HG03460 (cell line): ENCODE measurements around the gene PDZD8.
"Not testable (repeated sequence)": the region's sequence is repeated elsewhere in the genome, so short reads cannot be mapped to it uniquely, and the experiment has no call there.

Source experiments
- ATAC-seq: cut with Tn5 transposase; IDR thresholded peaks from one replicate; pipeline ENCODE4 v1.9.1; 2021; ENCODE audit not compliant: unreplicated experiment

The PDZD8 gene

DNA sequence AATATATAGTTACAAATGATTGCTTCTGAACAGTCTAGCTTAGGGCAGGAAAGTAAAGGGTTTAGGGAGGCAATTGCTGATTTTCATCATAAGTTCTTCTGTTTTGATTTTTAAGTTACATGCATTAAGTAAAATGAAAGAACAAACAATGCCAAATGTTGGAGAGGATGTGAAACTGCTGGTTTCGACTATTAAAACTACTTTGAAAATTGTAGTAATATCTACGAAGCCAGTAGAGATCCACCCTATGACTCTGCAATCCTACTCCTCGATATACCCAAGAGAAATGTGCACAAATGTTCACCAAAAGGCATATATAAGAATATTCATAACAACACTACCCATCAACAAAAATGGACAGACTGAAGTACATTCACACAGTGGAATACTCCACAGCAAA, 24.3 kb downstream of the PDZD8 start:
- peak; percentile 66 for ATAC-seq

DNA sequence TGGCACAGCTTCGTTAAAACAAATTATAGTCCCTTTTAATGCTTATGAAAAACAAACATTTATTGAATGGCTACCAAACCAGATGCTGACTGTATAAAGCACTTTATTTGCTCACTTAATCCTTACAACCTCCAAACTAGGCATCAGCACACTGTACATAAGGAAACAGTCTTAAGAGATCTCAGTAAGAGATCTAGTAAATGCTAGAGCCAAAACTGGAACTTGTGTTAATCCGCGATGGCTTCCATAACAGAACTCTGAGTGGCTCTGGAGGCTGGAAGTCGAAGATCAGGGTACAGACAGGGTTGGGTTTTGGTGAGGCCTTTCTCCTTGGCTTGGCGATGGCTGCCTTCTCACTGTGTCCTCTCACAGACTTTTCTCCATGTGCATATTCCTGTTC, 27.0 kb downstream of the PDZD8 start:
- no peak for ATAC-seq

DNA sequence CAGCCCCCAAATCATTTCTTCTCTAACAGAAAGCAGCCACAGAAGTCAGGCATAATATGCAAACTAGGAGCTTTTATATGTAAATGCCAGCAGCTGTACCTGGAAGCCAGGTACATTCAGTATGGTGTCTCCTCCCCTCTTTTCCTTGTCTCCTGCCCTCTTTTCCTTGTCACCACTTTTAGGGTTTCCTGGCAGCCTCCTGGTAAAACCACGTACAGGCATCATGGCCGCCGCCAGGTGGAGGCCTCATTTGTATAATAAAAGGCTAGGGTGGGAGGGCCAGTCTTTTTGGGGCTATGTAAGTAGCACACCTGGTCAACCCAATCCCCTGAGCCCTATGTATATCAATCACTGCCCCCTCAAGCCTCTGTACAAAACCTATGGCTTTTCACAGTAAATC, 28.7 kb downstream of the PDZD8 start:
- ATAC-seq = no peak

DNA sequence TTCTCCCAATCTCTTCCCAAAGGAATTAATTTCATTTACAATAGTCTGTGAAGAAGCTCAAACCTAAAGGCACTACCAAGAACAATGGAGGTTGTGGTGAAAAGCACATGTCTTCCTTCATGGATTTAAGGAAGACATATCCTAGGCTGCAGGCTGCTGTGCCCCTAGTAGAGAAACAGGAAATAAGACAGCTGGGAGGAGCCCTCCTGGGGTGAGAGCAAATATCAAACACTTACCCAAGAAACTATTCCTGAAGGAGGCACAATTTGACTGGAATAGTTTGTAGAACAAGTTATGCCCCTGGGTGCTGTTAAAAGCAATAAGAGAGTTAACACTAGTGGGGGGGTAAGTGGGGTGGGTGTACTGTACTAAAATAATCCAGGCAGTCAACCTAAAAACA, 30.1 kb downstream of the PDZD8 start:
- ATAC-seq = no peak

DNA sequence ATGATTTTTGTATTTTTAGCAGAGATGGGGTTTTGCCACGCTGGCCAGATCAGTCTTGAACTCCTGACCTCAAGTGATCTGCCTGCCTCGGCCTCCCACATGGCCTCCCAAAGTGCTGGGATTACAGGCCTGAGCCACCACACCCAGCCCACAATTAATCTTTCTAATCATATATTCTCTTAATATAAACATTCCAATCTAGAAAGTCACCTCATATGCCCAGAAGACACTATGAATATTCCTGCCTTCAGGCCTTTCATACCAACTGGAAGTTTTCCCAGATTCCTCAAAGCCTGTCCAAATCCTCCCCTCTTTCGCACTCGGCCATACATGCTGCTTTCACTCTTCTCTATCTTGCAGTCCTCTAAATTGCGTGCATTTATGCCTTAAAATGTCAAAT, 32.6 kb downstream of the PDZD8 start:
- ATAC-seq = no peak

DNA sequence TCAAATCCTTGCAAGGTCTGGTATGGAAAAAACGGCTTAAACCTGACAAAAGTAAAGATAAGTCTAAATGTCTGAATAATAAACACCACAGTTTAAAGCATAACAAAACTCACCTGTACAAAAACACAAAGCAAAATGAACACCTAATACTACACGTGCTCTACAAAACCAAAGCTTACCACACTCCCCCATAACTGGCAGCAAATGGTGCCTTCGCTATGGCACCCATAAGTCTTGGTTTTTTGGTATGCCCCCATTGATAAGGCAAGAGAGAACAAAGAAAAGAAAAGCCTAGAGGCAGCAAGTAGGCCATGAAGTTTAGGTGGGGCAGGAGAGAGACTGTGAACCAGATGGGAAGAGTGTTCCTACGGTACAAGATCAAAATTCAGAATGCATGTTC, 34.2 kb downstream of the PDZD8 start:
- no peak for ATAC-seq

DNA sequence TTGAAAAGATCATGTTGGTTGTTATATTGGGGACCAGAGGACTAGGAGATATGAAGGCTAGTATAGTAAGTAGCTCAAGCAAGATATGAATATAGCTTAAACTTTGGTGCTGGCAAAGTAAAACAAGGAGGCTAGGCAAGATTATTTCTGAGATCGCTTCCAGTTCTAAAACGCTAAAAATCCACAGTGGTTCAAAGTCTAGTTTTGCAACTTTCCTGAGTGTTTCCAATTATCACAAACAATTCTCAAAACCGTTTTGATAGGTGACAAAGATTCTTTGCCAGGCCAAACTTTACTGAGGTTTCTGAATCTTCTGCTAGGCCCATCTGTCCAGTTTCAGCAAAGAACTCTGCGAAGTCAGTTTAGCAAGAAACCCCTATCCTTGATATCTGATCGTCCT, 35.3 kb downstream of the PDZD8 start:
- ATAC-seq = no peak

DNA sequence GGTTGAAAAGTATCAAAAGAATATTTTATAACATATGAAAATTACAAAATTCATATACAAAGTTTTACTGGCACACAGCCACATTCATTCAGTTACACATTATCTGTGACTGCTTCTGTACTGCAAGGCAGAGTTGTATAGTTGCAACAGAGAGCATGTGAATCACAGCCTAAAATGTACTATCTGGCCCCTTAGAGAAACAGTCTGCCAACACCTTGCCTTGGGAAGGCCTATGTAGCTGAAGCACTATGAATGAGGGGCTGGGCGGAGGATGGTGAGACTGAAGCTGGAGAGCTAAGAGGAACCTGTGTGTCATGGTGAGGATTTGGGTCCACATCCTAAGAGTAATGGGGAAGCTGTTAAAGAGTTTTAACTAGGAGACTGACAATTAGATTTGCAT, 35.7 kb downstream of the PDZD8 start:
- ATAC-seq = no peak

DNA sequence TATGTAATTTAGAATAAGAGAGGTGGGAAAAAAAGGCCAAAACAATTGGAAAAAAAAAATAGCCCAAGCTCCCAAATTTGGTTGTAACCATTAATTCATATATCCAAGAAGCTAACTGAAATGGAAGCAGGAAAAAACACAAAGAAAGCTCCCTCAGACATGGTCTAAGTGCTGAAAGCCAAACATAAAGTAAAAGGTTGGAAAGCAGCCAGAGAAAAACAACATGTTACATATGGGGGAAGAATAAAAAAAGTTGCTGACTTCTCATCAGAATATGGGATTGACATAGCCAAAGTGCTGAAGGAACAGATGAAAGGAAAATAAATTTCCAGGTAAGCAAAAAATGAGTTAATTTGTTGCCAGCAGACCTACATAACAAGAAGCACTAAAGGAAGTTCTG, 40.3 kb downstream of the PDZD8 start:
- ATAC-seq = no peak

DNA sequence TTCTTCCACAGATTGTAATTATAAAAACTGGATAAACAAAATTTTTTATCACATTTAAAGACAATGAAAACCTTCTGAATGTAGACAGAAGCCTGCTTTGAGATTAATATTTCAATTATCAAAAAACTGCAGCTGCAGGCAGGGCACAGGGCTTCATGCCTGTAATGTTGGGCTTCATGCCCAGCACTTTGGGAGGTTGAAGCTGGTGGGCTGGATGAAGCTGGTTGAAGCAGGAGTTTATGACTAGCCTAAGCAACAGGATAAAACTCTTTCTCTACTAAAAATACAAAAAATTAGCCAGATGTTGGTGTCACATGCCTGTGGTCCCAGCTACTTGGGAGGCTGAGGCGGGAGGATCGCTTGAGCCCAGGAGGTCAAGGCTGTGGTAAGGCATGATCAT, 41.2 kb downstream of the PDZD8 start:
- no peak for ATAC-seq

DNA sequence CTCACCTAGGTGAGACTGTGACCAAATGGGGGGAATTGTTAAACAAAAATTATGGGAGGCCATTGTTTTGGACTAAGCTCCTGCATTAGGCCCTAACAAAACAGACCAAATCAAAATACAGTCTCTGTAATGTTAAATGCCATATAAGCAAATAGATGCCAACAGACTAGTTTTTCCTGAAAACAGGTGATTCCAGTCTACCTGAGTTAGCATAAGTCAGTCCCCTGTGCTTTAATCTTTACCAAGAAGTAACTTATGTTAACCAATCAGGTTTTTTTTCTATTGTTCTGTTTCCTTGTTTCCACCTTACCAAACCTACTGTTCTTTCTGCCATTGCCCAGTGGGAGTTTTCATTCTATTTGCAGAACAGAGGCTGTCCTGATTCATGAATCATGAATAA, 48.0 kb downstream of the PDZD8 start:
- no peak for ATAC-seq

DNA sequence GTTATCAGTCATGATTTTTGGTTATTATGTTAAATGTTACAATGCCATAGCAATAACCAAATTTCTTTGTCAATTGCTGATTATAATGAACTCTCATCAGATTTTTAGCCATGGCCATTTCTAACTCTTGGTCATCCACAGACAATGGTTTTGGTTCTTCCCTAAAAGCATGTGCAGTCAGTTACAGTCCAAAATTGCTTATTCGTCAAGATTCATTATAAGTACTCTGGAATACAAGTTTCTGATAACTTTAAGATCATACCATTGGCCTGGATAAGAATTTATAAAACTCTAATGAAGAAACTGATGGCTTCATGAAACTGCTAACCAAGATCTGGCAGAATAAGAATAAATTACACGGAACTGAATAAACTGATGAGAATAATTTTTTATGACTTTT, 50.9 kb downstream of the PDZD8 start:
- no peak for ATAC-seq

DNA sequence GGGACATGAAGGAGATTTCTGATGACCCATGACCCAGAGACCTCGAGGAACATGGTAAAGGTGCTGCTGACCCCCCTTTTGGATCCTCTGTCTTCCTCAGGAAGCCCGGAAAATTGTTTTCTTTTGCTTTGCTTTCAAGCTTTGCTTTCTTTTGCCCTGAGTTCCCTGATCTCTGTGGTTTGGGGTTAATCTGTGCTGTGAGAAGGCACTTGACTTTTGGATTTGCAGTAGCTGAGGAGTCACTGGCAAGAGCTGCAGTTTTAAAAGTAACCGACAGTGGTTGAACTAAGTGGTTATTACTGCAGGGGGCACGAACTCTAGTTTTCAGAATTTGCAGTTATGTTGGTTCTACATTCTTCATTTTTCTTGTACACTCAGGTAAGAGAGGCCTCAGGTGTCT, 53.0 kb downstream of the PDZD8 start:
- no peak for ATAC-seq

DNA sequence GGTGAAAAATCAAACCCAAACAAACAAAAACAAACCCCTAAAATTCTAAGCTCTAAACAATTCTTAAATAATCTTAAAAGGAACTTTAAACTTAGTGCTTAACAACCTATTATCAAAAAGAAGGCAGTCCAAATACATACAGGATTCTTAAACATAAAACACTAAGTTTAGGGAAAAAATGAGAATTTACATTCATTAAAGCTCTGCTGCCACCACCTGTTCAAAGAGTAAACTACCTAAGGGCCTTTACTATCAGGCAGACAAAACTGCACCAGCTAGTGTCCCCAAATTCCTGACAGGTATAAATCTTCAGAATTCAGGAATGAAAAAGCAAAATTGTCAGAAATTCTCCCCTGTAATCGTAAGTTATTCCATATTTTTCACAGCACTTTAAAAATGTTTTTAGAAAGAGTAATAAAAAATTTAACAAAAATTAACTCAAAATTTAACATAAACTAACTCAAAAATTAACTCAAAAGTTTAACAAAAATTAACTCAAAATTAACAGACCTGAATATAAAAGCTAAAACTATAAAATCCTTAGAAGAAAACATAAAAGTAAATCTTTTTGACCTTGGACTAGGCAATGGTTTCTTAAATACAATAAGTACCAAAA, 55.1 kb downstream of the PDZD8 start:
- ATAC-seq = peak; percentile 58

DNA sequence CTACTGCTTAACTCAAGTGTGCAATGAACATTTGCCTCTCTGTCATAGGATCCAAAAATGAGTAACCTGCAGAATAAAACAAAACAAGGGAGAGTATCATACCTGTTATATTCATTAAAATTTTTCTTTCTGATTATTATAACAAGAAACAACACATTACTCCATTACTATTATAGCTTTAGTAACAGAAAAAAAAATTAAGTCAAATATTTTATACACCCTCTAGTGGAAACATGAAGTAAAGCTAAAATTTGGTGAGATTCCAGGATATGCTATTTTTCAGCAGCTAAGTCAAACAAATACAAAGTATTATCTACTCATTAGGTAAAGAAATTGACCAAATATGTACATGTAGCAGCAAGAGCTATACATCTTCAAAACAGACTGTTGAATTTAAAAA, 56.3 kb downstream of the PDZD8 start:
- no peak for ATAC-seq

DNA sequence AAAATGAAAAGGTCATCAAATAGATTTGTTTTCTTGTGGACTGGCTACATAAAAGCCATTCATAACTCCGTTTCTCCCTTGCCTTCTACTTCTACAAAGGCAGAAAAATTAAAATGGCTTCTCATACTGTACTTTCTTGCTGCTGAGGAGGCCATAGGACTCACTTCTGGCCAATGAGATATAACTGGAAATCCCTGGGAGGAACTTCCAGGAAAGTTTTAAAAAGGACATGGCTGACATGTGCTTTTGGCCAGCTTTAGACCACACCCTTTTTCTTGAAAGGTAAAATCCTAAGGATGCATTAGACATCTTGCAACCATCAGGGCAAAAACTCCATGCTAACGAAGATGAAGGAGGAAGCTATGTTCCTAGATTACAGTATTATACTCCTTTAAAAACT, 58.5 kb downstream of the PDZD8 start:
- ATAC-seq = no peak

DNA sequence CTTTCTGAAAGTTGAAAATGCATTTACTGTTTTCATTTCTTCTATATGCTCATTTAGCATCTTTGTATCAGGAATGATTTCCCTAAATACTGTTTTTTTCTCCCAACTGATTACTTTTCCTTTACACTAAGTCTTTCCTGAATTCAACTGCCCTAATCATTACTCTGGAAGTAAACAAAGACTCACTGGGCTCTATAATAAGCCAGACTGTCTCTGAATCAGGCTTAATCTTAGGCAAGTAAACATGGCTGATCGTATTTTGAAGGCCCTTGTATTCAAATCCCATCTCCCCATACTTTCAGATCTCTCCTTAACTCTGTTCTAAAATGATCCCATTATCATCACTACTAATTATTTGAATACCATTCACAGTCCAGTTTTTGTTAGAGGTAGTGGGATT, 61.6 kb downstream of the PDZD8 start:
- ATAC-seq = no peak

DNA sequence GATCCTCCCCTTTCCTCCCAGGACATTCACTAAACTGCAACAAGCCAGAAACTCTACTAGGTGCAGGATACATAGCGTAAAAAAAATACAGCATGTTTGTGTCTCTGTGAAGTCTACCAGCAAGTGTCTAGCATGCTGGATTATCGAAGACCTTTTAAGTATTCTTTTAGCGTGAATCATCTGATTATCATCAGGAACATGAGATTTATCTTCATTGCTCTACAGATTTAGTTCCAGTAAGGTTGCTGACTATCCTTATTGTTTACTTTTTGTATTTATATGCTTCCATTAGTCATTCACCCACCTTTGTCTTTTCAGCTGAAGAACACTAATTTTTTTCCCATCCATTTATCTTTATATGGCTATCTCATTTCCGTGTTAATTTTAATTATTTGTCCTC, 62.8 kb downstream of the PDZD8 start:
- ATAC-seq = no peak

DNA sequence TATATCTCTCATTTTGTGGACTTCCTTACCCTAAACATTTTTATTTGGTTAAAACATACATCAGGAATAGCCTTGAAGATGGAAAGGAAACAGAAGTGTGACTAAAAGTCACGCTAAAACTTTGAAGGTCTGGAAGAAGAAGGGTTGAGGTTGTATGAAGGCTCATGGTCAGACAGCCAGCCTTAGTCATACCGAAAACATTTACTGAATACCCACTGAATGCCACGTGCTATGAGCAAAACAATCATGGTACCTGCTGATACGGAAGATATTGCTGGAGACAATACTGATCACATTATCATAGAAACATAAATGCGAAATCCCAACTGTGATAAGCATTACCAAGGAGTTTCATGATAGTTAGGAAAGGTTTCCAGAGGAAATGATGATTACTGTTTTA, 64.0 kb downstream of the PDZD8 start:
- ATAC-seq = no peak

DNA sequence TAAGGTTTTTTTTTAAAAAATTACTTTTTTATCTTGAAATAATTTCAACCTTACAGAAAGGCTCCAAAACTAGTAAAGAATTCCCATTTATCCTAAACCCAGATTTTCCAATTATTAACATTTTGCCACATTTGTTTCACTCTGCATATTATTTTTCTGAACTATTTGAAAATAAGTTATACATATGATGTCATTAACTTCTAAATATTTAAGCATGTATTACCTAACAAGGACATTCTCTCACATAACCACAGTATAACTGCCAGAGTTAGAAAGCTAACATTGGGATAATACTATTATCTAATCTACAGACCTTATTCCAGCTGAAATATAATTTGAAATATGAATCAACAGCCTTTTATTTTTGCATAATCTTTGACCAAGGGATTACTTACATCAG, 68.6 kb downstream of the PDZD8 start:
- ATAC-seq = no peak

DNA sequence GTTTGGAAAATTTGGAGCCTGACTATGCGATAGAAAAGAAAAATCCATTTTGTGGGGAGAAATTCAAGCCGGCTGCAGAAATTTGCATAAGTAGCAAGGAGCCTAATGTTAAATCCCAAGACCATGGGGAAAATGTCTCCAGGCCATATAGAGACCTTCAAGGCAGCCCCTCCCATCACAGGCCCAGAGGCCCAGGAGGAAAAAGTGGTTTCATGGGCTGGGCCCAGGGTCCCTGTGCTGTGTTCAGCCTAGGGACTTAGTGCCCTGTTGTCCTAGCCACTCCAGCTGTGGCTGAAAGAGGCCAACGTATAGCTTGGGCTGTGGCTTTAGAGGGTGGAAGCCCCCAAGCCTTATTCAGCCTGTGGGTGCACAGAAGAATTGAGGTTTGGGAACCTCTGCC, 71.8 kb downstream of the PDZD8 start:
- not testable (repeated sequence) for ATAC-seq

DNA sequence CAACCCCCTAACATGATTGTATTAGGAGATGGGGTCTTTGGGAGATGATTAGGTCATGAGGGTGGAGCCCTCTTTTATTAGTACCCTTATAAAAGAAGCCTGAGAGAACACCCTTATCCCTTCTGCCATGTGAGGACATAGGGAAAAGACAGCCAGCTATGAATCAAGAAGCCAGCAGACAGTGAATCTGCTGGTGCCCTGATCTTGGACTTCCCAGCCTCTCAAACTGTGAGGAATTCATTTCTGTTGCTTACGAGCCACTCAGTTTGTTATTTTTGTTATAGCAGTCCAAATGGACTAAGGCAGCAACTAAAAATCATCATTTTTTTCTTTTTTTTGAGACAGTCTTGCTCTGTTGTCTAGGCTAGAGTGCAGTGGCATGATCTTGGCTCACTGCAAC, 74.6 kb downstream of the PDZD8 start:
- no peak for ATAC-seq

DNA sequence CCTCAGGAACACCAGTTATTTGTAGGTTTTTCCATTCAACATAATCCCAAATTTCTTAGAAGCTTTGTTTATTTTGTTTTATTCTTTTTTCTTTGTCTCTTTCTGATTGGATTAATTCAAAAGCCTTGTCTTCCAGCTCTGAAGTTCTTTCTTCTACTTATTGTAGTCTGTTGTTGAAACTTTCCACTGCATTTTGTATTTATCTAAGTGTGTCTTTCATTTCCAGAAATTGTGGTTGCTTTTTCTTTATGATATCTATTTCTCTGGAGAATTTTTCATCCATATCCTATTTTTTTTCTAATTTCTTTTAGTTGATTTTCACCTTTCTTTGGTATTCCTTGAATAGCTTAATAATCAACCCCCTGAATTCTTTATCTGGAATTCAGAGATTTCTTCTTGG, 75.8 kb downstream of the PDZD8 start:
- no peak for ATAC-seq

DNA sequence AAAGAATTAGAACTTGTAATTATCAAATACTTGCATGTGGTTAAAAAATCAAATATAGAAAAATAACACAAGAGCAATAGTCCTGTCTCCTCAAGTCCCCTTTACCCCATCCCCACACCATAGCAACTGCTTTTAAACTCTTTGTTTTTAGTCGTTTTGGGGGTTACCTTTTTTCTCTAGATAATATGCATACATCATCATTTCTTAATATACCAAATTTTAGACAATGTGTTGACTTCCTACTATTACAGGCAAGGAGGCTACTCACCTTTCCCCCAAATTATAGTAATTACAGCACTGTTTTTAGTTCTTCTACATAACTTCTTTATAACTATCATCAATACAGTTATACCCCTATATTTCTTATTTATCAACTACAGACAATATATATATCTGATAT, 77.0 kb downstream of the PDZD8 start:
- no peak for ATAC-seq
